Ovary (tissue), 3 donors: ENCODE data around the gene SH3PXD2A.

ENCODE experiments used
- POLR2A ChIP-seq: fragments of 450-650 bp; IDR thresholded peaks from one replicate; pipeline ENCODE4 v1.6.1; 2017; ENCODE audit warnings: antibody characterized with exemption, mild to moderate bottlenecking, moderate library complexity
- TF ChIP-seq, protein P1 (sequence below), 3 donors: fragments of 450-650 bp in 2 of 3; fragments of 200-600 bp in 1 of 3; IDR thresholded peaks; one replicate each; pipeline versions ENCODE4 v1.5.1 to v1.8.0; 2016 to 2022; ENCODE audit warnings: antibody characterized with exemption in 3 of 3, mild to moderate bottlenecking in 1 of 3
- donor health status: DM: no; HTN: no; CAD: no.

DNA sequence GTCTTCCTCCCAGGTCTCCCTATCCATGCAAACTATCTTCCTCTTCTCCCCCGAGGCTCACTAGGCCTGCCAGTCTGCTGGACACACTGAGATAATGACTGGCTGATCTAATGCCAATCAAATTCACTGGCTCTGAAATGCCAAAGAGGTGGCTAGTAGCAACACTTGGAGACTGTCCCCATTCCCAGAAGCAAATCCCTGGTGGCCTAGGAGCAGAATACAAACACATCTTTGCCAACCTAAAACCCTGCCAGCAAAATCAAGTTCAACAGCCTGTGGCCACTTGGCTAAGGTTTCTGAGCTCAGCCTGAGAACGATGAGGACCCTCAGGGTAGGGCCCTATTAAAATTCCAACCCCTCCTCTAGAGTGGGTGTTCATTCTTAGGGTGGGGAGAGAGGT is 46.6 kb downstream of the SH3PXD2A start:
- TF ChIP-seq, protein P1, sequence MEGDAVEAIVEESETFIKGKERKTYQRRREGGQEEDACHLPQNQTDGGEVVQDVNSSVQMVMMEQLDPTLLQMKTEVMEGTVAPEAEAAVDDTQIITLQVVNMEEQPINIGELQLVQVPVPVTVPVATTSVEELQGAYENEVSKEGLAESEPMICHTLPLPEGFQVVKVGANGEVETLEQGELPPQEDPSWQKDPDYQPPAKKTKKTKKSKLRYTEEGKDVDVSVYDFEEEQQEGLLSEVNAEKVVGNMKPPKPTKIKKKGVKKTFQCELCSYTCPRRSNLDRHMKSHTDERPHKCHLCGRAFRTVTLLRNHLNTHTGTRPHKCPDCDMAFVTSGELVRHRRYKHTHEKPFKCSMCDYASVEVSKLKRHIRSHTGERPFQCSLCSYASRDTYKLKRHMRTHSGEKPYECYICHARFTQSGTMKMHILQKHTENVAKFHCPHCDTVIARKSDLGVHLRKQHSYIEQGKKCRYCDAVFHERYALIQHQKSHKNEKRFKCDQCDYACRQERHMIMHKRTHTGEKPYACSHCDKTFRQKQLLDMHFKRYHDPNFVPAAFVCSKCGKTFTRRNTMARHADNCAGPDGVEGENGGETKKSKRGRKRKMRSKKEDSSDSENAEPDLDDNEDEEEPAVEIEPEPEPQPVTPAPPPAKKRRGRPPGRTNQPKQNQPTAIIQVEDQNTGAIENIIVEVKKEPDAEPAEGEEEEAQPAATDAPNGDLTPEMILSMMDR (IDR thresholded peaks at IDR 0.05): no peak
- no peak for TF ChIP-seq POLR2A
